ENCODE results near the gene RUVBL2. TPM values are rescaled to one million over a fixed set of nuclear protein-coding genes. Genes with fewer than 3 reads are reported as not detected.

RUVBL2 gene
- total RNA-seq, 1 donor from 2014 or later: 175 TPM

- intact Hi-C loops (cut with micrococcal nuclease): no loop called here
- H3K4me1 Mint-ChIP-seq (ENCODE audit: low read depth): peaks cover 17% of the 10 kb centered on the region
- H3K27me3 Mint-ChIP-seq (ENCODE audit: insufficient read depth): no peaks in the 10 kb centered on the region
- no peak overlapping the region for H3K27ac Mint-ChIP-seq
- DNase-seq (ENCODE audit: low spot score): no peak
- no peaks in the 10 kb centered on the region for H3K9me3 Mint-ChIP-seq
- H3K36me3 Mint-ChIP-seq (ENCODE audit: low read depth): peaks cover 36% of the 10 kb centered on the region
- H3K4me3 Mint-ChIP-seq: no peak overlapping the region
Measured at GRCh38 chr19:48986211-48986610, 7.5 kb upstream of the RUVBL2 start.

GRCh38 chr19:48987323-48987722 lies 6.4 kb upstream of the RUVBL2 start:
- peaks cover 21% of the 10 kb centered on the region for H3K4me1 Mint-ChIP-seq (ENCODE audit: low read depth)
- no peaks in the 10 kb centered on the region for H3K9me3 Mint-ChIP-seq
- H3K4me3 Mint-ChIP-seq: no peak overlapping the region
- H3K36me3 Mint-ChIP-seq (ENCODE audit: low read depth): peaks cover 26% of the 10 kb centered on the region
- DNase-seq (ENCODE audit: low spot score): no peak
- peak overlapping the region; percentile 75 for H3K27ac Mint-ChIP-seq
- H3K27me3 Mint-ChIP-seq (ENCODE audit: insufficient read depth): no peaks in the 10 kb centered on the region
- intact Hi-C loops (cut with micrococcal nuclease): no loop called here

- Mint-ChIP-seq H3K36me3 (ENCODE audit: low read depth) (peaks cover 24% of the 10 kb centered on the region), H3K27ac (no peak overlapping the region), H3K4me1 (ENCODE audit: low read depth) (peaks cover 24% of the 10 kb centered on the region), H3K27me3 (ENCODE audit: insufficient read depth) (no peaks in the 10 kb centered on the region), H3K9me3 (no peaks in the 10 kb centered on the region), H3K4me3 (no peak overlapping the region)
- DNase-seq (ENCODE audit: low spot score): no peak
- intact Hi-C loops (cut with micrococcal nuclease): no loop called here
Measured at GRCh38 chr19:48988286-48988685, 5.4 kb upstream of the RUVBL2 start.

- Mint-ChIP-seq H3K4me3 (no peak overlapping the region), H3K27ac (peak overlapping the region; percentile 53), H3K4me1 (ENCODE audit: low read depth) (peaks cover 27% of the 10 kb centered on the region), H3K9me3 (no peaks in the 10 kb centered on the region), H3K36me3 (ENCODE audit: low read depth) (peaks cover 25% of the 10 kb centered on the region), H3K27me3 (ENCODE audit: insufficient read depth) (no peaks in the 10 kb centered on the region)
- intact Hi-C loops (cut with micrococcal nuclease): no loop called here
- no peak for DNase-seq (ENCODE audit: low spot score)
Measured at GRCh38 chr19:48988860-48989259, 4.8 kb upstream of the RUVBL2 start.

- peaks cover 26% of the 10 kb centered on the region for H3K36me3 Mint-ChIP-seq (ENCODE audit: low read depth)
- no peaks in the 10 kb centered on the region for H3K9me3 Mint-ChIP-seq
- H3K4me1 Mint-ChIP-seq (ENCODE audit: low read depth): peaks cover 37% of the 10 kb centered on the region
- no peak overlapping the region for H3K4me3 Mint-ChIP-seq
- intact Hi-C loops (cut with micrococcal nuclease): loop anchor here (5.0 kb wide), 3 partner anchors 43 to 662 kb away; partner anchors contain the start of genes CGB2 and EMP3
- no peaks in the 10 kb centered on the region for H3K27me3 Mint-ChIP-seq (ENCODE audit: insufficient read depth)
- no peak overlapping the region for H3K27ac Mint-ChIP-seq
- DNase-seq (ENCODE audit: low spot score): no peak
Measured at GRCh38 chr19:48989701-48990291, 3.9 kb upstream of the RUVBL2 start.

GRCh38 chr19:48990400-48990799 lies 3.3 kb upstream of the RUVBL2 start:
- Mint-ChIP-seq H3K27ac (peak overlapping the region; percentile 2), H3K9me3 (no peaks in the 10 kb centered on the region), H3K27me3 (ENCODE audit: insufficient read depth) (no peaks in the 10 kb centered on the region), H3K4me1 (ENCODE audit: low read depth) (peaks cover 43% of the 10 kb centered on the region), H3K36me3 (ENCODE audit: low read depth) (peaks cover 26% of the 10 kb centered on the region), H3K4me3 (peak overlapping the region; percentile 12)
- intact Hi-C loops (cut with micrococcal nuclease): loop anchor here (5.0 kb wide), 3 partner anchors 42 to 663 kb away; partner anchors contain the start of genes CGB2 and EMP3
- no peak for DNase-seq (ENCODE audit: low spot score)

GRCh38 chr19:48991011-48991609 lies 2.6 kb upstream of the RUVBL2 start:
- H3K36me3 Mint-ChIP-seq (ENCODE audit: low read depth): peaks cover 25% of the 10 kb centered on the region
- intact Hi-C loops (cut with micrococcal nuclease): loop anchor here (5.0 kb wide), 3 partner anchors 41 to 664 kb away; partner anchors contain the start of genes CGB2 and EMP3
- peak overlapping the region; percentile 22 for H3K27ac Mint-ChIP-seq
- H3K27me3 Mint-ChIP-seq (ENCODE audit: insufficient read depth): no peaks in the 10 kb centered on the region
- peaks cover 43% of the 10 kb centered on the region for H3K4me1 Mint-ChIP-seq (ENCODE audit: low read depth)
- peak overlapping the region; percentile 12 for H3K4me3 Mint-ChIP-seq
- no peak for DNase-seq (ENCODE audit: low spot score)
- H3K9me3 Mint-ChIP-seq: no peaks in the 10 kb centered on the region

GRCh38 chr19:48991873-48992580 lies 1.7 kb upstream of the RUVBL2 start:
- DNase-seq (ENCODE audit: low spot score): no peak
- peak overlapping the region; percentile 94 for H3K4me3 Mint-ChIP-seq
- H3K4me1 Mint-ChIP-seq (ENCODE audit: low read depth): peaks cover 43% of the 10 kb centered on the region
- intact Hi-C loops (cut with micrococcal nuclease): loop anchor here (2.0 to 5.0 kb wide), 7 partner anchors 40 to 665 kb away; partner anchors contain the start of genes C19orf73, CGB2, DBP and EMP3
- H3K9me3 Mint-ChIP-seq: no peaks in the 10 kb centered on the region
- peak overlapping the region; percentile 96 for H3K27ac Mint-ChIP-seq
- H3K36me3 Mint-ChIP-seq (ENCODE audit: low read depth): peaks cover 26% of the 10 kb centered on the region
- H3K27me3 Mint-ChIP-seq (ENCODE audit: insufficient read depth): no peaks in the 10 kb centered on the region

GRCh38 chr19:48992581-48993174 lies 1.0 kb upstream of the RUVBL2 start:
- Mint-ChIP-seq H3K4me3 (peak overlapping the region; percentile 94), H3K36me3 (ENCODE audit: low read depth) (peaks cover 24% of the 10 kb centered on the region), H3K27ac (peak overlapping the region; percentile 96), H3K9me3 (no peaks in the 10 kb centered on the region), H3K27me3 (ENCODE audit: insufficient read depth) (no peaks in the 10 kb centered on the region), H3K4me1 (ENCODE audit: low read depth) (peaks cover 43% of the 10 kb centered on the region)
- DNase-seq (ENCODE audit: low spot score): no peak
- intact Hi-C loops (cut with micrococcal nuclease): loop anchor here (1.0 to 5.0 kb wide), 18 partner anchors 27 to 665 kb away; partner anchors contain the start of genes ALDH16A1, BAX, BCAT2 and C19orf73

GRCh38 chr19:48994035-48994386 lies 324 bp downstream of the RUVBL2 start:
- Mint-ChIP-seq H3K9me3 (no peaks in the 10 kb centered on the region), H3K4me1 (ENCODE audit: low read depth) (peaks cover 35% of the 10 kb centered on the region)
- intact Hi-C loops (cut with micrococcal nuclease): loop anchor here (5.0 kb wide), 3 partner anchors 38 to 667 kb away; partner anchors contain the start of genes CGB2 and EMP3

GRCh38 chr19:48997972-48998371 lies 4.3 kb downstream of the RUVBL2 start:
- Mint-ChIP-seq H3K27ac (peak overlapping the region; percentile 24), H3K27me3 (ENCODE audit: insufficient read depth) (no peaks in the 10 kb centered on the region), H3K36me3 (ENCODE audit: low read depth) (peaks cover 19% of the 10 kb centered on the region), H3K9me3 (no peaks in the 10 kb centered on the region), H3K4me1 (ENCODE audit: low read depth) (peaks cover 31% of the 10 kb centered on the region), H3K4me3 (no peak overlapping the region)
- DNase-seq (ENCODE audit: low spot score): peak; percentile 38
- intact Hi-C loops (cut with micrococcal nuclease): no loop called here

More at GRCh38 chr19:48994035-48994386, 324 bp downstream of the RUVBL2 start:
- Mint-ChIP-seq H3K27me3 (ENCODE audit: insufficient read depth) (no peaks in the 10 kb centered on the region), H3K27ac (peak overlapping the region; percentile 96), H3K4me3 (peak overlapping the region; percentile 94), H3K36me3 (ENCODE audit: low read depth) (peaks cover 15% of the 10 kb centered on the region)
- no peak for DNase-seq (ENCODE audit: low spot score)

GRCh38 chr19:48999481-49000325 lies 6.0 kb downstream of the RUVBL2 start:
- Mint-ChIP-seq H3K36me3 (ENCODE audit: low read depth) (peaks cover 19% of the 10 kb centered on the region), H3K4me1 (ENCODE audit: low read depth) (peaks cover 20% of the 10 kb centered on the region), H3K9me3 (no peaks in the 10 kb centered on the region), H3K4me3 (no peak overlapping the region), H3K27ac (no peak overlapping the region), H3K27me3 (ENCODE audit: insufficient read depth) (no peaks in the 10 kb centered on the region)
- DNase-seq (ENCODE audit: low spot score): peak; percentile 51
- intact Hi-C loops (cut with micrococcal nuclease): no loop called here

All from activated T-helper 1 cell treated with anti-CD3 and anti-CD28 coated beads, Interleukin-12 subunit alpha, Interleukin-12 subunit beta, Interleukin-2, Interleukin-4 antibody, amounts not matched to agents 30 ng/mL and 10 ng/mL and 1 ng/mL, durations not matched to agents 14 hours and 24 hours and 36 hours (primary cell).